Esophagus squamous epithelium (tissue), 4 donors: Measurements from ENCODE around the gene DISP2.

Experiments used
- POLR2A ChIP-seq, 4 donors: fragments of 450-650 bp; IDR thresholded peaks; one replicate each; pipeline ENCODE4 v1.6.1; 2017; ENCODE audit warnings: antibody characterized with exemption in 4 of 4, mild to moderate bottlenecking in 4 of 4, moderate library complexity in 3 of 4
- TF ChIP-seq, protein P1 (sequence below), 6 experiments: fragments of 450-650 bp in 4 of 6; fragments of 200-600 bp in 2 of 6; sonication (generic) in 2 of 6; IDR thresholded peaks; one replicate each; pipeline ENCODE4 v1.5.1; 2016 to 2019; ENCODE audit warnings: antibody characterized with exemption in 6 of 6, mild to moderate bottlenecking in 4 of 6, moderate library complexity in 4 of 6

DNA sequence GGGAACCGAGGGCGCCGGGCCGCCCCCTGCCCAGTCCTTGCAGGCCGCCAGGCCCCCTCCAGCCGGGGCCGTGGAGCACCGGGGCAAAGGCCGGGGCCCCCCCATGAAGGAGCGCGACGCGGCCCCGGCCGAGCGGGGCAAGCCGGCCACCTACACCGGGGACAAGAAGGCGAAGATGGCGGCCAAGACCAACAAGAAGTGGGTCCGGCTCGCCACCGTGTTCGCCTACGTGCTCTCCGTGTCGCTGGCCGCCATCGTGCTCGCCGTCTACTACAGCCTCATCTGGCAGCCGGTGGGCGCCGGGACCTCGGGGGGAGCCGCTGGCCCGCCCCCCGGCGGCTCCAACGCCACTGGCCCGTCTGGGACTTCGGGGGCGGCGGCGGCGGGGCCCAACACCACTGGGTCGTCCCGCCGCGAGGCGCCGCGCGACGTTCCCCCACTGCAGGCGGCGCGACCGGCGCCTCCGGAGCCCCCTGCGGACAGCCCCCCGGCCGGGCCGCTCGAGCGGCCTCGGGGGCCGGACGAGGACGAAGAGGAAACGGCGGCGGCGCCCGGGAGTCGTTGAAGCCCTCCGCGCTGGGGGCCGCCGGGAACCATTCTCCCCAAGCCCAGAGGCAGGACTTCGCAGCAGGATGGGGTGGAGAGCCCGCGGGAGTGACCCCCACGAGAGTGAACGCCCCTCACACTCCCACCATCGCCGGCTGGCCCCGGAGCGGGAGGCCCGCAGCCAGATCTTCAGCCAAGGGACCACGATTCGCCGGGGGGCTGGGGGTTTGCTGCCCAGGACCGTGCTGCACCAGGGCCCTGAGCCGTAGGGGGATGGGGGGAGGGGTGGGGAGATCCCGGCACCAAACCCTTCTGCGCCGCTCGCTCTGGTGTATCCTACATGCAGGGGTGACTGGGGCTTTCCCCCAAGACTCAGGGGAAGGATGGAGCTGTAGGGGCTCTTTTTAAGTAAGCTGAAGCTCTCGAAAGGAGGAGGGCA, 33.8 kb upstream of the DISP2 start:
- TF ChIP-seq, protein P1, sequence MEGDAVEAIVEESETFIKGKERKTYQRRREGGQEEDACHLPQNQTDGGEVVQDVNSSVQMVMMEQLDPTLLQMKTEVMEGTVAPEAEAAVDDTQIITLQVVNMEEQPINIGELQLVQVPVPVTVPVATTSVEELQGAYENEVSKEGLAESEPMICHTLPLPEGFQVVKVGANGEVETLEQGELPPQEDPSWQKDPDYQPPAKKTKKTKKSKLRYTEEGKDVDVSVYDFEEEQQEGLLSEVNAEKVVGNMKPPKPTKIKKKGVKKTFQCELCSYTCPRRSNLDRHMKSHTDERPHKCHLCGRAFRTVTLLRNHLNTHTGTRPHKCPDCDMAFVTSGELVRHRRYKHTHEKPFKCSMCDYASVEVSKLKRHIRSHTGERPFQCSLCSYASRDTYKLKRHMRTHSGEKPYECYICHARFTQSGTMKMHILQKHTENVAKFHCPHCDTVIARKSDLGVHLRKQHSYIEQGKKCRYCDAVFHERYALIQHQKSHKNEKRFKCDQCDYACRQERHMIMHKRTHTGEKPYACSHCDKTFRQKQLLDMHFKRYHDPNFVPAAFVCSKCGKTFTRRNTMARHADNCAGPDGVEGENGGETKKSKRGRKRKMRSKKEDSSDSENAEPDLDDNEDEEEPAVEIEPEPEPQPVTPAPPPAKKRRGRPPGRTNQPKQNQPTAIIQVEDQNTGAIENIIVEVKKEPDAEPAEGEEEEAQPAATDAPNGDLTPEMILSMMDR (IDR thresholded peaks at IDR 0.05) = no peak
- no peak for TF ChIP-seq POLR2A (IDR thresholded peaks at IDR 0.05)
